ENCODE data around the gene MRPS6. TPM values are rescaled to one million over a fixed set of nuclear protein-coding genes. Genes with fewer than 3 reads are reported as not detected.

MRPS6 gene
- total and polyA plus RNA-seq, 4 donors: 12.1 to 83.0 (median 17.0) TPM

- H3K27ac ChIP-seq (ENCODE audit: low read depth in 1 of 2, low read length in 2 of 2): no peak overlapping the region
- H3K9me3 ChIP-seq (ENCODE audit: control insufficient read depth in 4 of 4, low read length in 3 of 4): no peaks in the 10 kb centered on the region
- H3K4me1 ChIP-seq (ENCODE audit: control insufficient read depth in 4 of 4, insufficient read depth in 4 of 4, low read length in 3 of 4): no peaks in the 10 kb centered on the region
- WGBS: 86% methylated on average over 5 of the region's 5 CpGs
- H3K4me3 ChIP-seq (ENCODE audit: low read depth in 1 of 3, low read length in 3 of 3): no peak overlapping the region
- no peak for TF ChIP-seq REST (IDR thresholded peaks at IDR 0.05)
- TF ChIP-seq HNF4A (conservative IDR thresholded peaks at IDR 0.05): no peak
- no peak for TF ChIP-seq ATF3 (IDR thresholded peaks at IDR 0.05)
- no peak for TF ChIP-seq GABPA (IDR thresholded peaks at IDR 0.05 in 1 of 2, conservative IDR thresholded peaks at IDR 0.05 in 1 of 2)
- TF ChIP-seq SP1 (IDR thresholded peaks at IDR 0.05): no peak
- no peak for TF ChIP-seq TAF1 (conservative IDR thresholded peaks at IDR 0.05)
- TF ChIP-seq RAD21 (IDR thresholded peaks at IDR 0.05): no peak
- TF ChIP-seq ZBTB33 (IDR thresholded peaks at IDR 0.05): no peak
- TF ChIP-seq NR2F2 (IDR thresholded peaks at IDR 0.05): no peak
- no peaks in the 10 kb centered on the region for H3K27me3 ChIP-seq (ENCODE audit: control insufficient read depth in 4 of 4, insufficient read depth in 4 of 4, low read length in 3 of 4)
- no peaks in the 10 kb centered on the region for H3K36me3 ChIP-seq (ENCODE audit: control insufficient read depth in 4 of 4, insufficient read depth in 3 of 4, low read depth in 1 of 4, low read length in 3 of 4)
- H3K9ac ChIP-seq (ENCODE audit: low read depth in 1 of 2, low read length in 2 of 2): no peak overlapping the region
- no peak for DNase-seq (ENCODE audit: low spot score)
Measured at GRCh38 chr21:34052171-34052570, 21.2 kb upstream of the MRPS6 start.

- Histone ChIP-seq H3K27ac (ENCODE audit: low read depth in 1 of 2, low read length in 2 of 2) (no peak overlapping the region), H3K4me1 (ENCODE audit: control insufficient read depth in 4 of 4, insufficient read depth in 4 of 4, low read length in 3 of 4) (no peaks in the 10 kb centered on the region), H3K9ac (ENCODE audit: low read depth in 1 of 2, low read length in 2 of 2) (no peak overlapping the region), H3K9me3 (ENCODE audit: control insufficient read depth in 4 of 4, low read length in 3 of 4) (no peaks in the 10 kb centered on the region), H3K36me3 (ENCODE audit: control insufficient read depth in 4 of 4, insufficient read depth in 3 of 4, low read depth in 1 of 4, low read length in 3 of 4) (no peaks in the 10 kb centered on the region), H3K27me3 (ENCODE audit: control insufficient read depth in 4 of 4, insufficient read depth in 4 of 4, low read length in 3 of 4) (no peaks in the 10 kb centered on the region), H3K4me3 (ENCODE audit: low read depth in 1 of 3, low read length in 3 of 3) (no peak overlapping the region)
- 74% methylated on average over 4 of the region's 4 CpGs for WGBS
- no peak for TF ChIP-seq REST (IDR thresholded peaks at IDR 0.05)
- TF ChIP-seq FOXA2 (IDR thresholded peaks at IDR 0.05): no peak
- TF ChIP-seq JUND (IDR thresholded peaks at IDR 0.05): no peak
- no peak for TF ChIP-seq MAX (IDR thresholded peaks at IDR 0.05)
- no peak for TF ChIP-seq RXRA (IDR thresholded peaks at IDR 0.05)
- no peak for TF ChIP-seq TAF1 (conservative IDR thresholded peaks at IDR 0.05)
- no peak for TF ChIP-seq EGR1 (IDR thresholded peaks at IDR 0.05; ENCODE audit: low read depth in 2 of 2)
- TF ChIP-seq RAD21 (IDR thresholded peaks at IDR 0.05): no peak
- TF ChIP-seq ZBTB33 (IDR thresholded peaks at IDR 0.05): no peak
- TF ChIP-seq GABPA (IDR thresholded peaks at IDR 0.05 in 1 of 2, conservative IDR thresholded peaks at IDR 0.05 in 1 of 2): no peak
- TF ChIP-seq YY1 (IDR thresholded peaks at IDR 0.05): no peak
- TF ChIP-seq HNF4G (IDR thresholded peaks at IDR 0.05): no peak
- TF ChIP-seq SP1 (IDR thresholded peaks at IDR 0.05): no peak
- TF ChIP-seq NR2F2 (IDR thresholded peaks at IDR 0.05): no peak
- no peak for TF ChIP-seq CTCF (IDR thresholded peaks at IDR 0.05; ENCODE audit: low read depth, low read length, missing input control)
- DNase-seq (ENCODE audit: low spot score): no peak
Measured at GRCh38 chr21:34054259-34054658, 19.1 kb upstream of the MRPS6 start.

Measured in liver (tissue), 9 donors.